Measurements from ENCODE around the gene TRNP1. TPM values are rescaled to one million over a fixed set of nuclear protein-coding genes. Genes with fewer than 3 reads are reported as not detected.
"Not testable (repeated sequence)": the region's sequence is repeated elsewhere in the genome, so short reads cannot be mapped to it uniquely, and the experiment has no call there.

Gene TRNP1
- total RNA-seq, 1 donor from 2014 or later: 2.0 TPM

DNA sequence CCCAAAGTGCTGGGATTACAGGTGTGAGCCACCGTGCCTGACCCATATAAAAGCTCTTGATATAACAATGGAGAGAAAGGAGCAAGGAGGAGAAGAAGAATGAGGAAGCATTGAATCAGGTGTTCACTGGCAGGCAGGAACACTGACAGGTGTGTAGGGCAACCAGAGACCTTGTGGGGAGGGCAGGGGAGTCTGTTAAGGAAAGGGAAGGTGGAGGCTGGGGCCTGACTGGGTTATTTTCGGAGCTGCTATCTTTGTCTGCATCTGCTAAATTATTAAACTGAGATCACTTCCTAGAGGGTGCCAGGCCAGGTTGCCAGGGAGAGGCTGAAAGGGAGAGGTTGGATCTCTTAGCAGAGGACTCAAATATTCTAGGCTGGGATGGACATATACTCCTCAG lies 6.8 kb upstream of the TRNP1 start:
- Histone ChIP-seq H3K4me3 (no peak overlapping the region), H3K9me3 (ENCODE audit: low read depth) (no peaks in the 10 kb centered on the region), H3K4me2 (no peak overlapping the region), H3K9ac (no peak overlapping the region), H3K4me1 (no peaks in the 10 kb centered on the region), H3K36me3 (no peaks in the 10 kb centered on the region), H4K20me1 (ENCODE audit: low read depth) (no peaks in the 10 kb centered on the region), H3K79me2 (ENCODE audit: low read depth) (no peaks in the 10 kb centered on the region), H3F3A (ENCODE audit: low read depth) (no peaks in the 10 kb centered on the region), H2AFZ (replicated peaks) (no peak overlapping the region), H3K27ac (no peak overlapping the region), H3K27me3 (peaks cover 14% of the 10 kb centered on the region)
- Mint-ChIP-seq H3K9me3 (no peaks in the 10 kb centered on the region), H3K36me3 (no peaks in the 10 kb centered on the region), H3K4me1 (peaks cover 1% of the 10 kb centered on the region), H3K27me3 (ENCODE audit: insufficient read depth, low read depth) (peaks cover 12% of the 10 kb centered on the region), H3K4me3 (no peak overlapping the region), H3K27ac (no peak overlapping the region)
- TF ChIP-seq, protein P1, sequence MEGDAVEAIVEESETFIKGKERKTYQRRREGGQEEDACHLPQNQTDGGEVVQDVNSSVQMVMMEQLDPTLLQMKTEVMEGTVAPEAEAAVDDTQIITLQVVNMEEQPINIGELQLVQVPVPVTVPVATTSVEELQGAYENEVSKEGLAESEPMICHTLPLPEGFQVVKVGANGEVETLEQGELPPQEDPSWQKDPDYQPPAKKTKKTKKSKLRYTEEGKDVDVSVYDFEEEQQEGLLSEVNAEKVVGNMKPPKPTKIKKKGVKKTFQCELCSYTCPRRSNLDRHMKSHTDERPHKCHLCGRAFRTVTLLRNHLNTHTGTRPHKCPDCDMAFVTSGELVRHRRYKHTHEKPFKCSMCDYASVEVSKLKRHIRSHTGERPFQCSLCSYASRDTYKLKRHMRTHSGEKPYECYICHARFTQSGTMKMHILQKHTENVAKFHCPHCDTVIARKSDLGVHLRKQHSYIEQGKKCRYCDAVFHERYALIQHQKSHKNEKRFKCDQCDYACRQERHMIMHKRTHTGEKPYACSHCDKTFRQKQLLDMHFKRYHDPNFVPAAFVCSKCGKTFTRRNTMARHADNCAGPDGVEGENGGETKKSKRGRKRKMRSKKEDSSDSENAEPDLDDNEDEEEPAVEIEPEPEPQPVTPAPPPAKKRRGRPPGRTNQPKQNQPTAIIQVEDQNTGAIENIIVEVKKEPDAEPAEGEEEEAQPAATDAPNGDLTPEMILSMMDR (IDR thresholded peaks at IDR 0.05): no peak
- no peak for TF ChIP-seq EZH2 (IDR thresholded peaks at IDR 0.05)
- no peak for TF ChIP-seq EZH2phosphoT487 (IDR thresholded peaks at IDR 0.05)
- DNase-seq (ENCODE audit: low spot score): no peak

DNA sequence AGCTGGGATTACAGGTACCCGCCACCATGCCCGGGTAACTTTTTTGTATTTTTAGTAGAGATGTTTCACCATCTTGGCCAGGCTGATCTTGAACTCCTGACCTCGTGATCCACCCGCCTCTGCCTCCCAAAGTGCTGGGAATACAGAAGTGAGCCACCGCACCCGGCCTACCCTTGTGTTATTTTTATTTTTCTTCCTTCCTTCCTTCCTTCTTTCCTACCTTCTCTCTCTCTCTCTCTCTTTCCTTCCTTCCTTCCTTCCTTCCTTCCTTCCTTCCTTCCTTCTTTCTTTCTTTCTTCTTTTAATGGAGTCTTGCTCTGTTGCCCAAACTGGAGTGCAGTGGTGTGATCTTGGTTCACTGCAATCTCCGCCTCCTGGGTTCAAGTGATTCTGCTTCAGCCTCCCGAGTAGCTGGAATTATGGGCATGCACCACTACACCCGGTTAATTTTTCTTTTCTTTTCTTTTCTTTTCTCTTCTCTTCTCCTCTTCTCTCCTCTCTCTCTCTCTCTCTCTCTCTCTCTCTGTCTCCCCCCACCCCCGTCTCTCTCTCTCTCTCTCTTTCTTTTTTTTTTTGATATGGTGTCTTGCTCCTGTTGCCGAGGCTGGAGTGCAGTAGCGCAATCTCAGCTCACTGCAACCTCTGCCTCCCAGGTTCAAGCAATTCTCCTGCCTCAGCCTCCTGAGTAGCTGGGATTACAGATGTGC lies 3.9 kb upstream of the TRNP1 start:
- H3K9ac ChIP-seq; H3F3A ChIP-seq (ENCODE audit: low read depth); H3K4me1 ChIP-seq; DNase-seq (ENCODE audit: low spot score); H3K4me2 ChIP-seq; H3K36me3 ChIP-seq; H3K4me3 Mint-ChIP-seq; H3K4me1 Mint-ChIP-seq; H3K9me3 ChIP-seq (ENCODE audit: low read depth); H2AFZ ChIP-seq (replicated peaks); H3K27ac ChIP-seq; H3K9me3 Mint-ChIP-seq; H3K27ac Mint-ChIP-seq; H3K79me2 ChIP-seq (ENCODE audit: low read depth); H3K36me3 Mint-ChIP-seq; H4K20me1 ChIP-seq (ENCODE audit: low read depth); H3K4me3 ChIP-seq: not testable (repeated sequence)
- peaks cover 19% of the 10 kb centered on the region for H3K27me3 Mint-ChIP-seq (ENCODE audit: insufficient read depth, low read depth)
- peaks cover 43% of the 10 kb centered on the region for H3K27me3 ChIP-seq

DNA sequence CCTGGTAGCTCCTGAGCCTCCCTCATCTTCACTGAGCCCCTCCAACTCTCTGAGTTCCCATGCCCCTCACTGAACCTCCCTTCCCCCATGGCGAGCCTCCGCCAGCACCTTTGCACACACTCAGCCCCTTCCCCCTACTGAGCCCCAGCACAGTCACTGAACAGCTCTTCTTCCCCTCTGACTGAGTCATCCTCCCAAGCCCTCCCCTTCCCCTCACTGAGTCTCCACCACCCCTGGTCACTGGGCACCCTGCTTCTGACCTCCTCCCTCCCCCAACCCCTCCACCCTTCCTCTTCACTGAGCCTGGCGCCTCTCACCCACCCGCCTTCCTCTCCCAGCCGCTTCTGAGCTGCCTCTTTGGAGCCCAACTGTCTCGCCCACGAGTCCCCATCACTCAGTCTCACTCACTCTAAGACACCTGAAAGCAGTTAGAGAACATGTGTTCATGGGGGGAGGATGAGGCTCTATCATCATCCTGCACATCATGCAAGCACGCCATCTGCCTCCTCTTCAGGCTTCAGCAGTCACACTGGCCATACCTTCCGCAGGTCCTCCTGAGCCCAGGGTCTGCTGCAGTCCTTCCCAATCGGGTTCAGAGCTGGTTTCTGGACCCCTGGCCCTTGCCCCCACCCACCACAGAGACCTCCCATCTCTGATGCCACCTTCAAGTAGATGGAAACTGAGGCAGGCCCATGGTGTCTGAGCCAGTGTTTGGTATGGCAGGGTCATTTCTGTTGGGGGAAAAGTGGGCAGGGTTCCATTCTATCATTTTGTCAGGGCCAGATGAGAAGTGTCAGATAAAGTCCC lies 2.0 kb upstream of the TRNP1 start:
- no peak overlapping the region for H3K4me2 ChIP-seq
- H3K4me3 Mint-ChIP-seq: peak overlapping the region; percentile 52
- H3K9me3 ChIP-seq (ENCODE audit: low read depth): no peaks in the 10 kb centered on the region
- H3K27ac ChIP-seq: no peak overlapping the region
- H3K79me2 ChIP-seq (ENCODE audit: low read depth): no peaks in the 10 kb centered on the region
- no peaks in the 10 kb centered on the region for H3K36me3 ChIP-seq
- H4K20me1 ChIP-seq (ENCODE audit: low read depth): peaks cover 5% of the 10 kb centered on the region
- no peak overlapping the region for H3K27ac Mint-ChIP-seq
- H3K4me3 ChIP-seq: no peak overlapping the region
- H3K27me3 ChIP-seq: peaks cover 62% of the 10 kb centered on the region
- H3K9ac ChIP-seq: no peak overlapping the region
- peaks cover 6% of the 10 kb centered on the region for H3K4me1 ChIP-seq
- H3K36me3 Mint-ChIP-seq: no peaks in the 10 kb centered on the region
- no peak for TF ChIP-seq EZH2phosphoT487 (IDR thresholded peaks at IDR 0.05)
- TF ChIP-seq EZH2 (IDR thresholded peaks at IDR 0.05): no peak
- TF ChIP-seq, protein P1 (IDR thresholded peaks at IDR 0.05): no peak
- H2AFZ ChIP-seq (replicated peaks): no peak overlapping the region
- H3K9me3 Mint-ChIP-seq: no peaks in the 10 kb centered on the region
- peaks cover 7% of the 10 kb centered on the region for H3F3A ChIP-seq (ENCODE audit: low read depth)
- peaks cover 21% of the 10 kb centered on the region for H3K4me1 Mint-ChIP-seq
- H3K27me3 Mint-ChIP-seq (ENCODE audit: insufficient read depth, low read depth): peaks cover 33% of the 10 kb centered on the region
- DNase-seq (ENCODE audit: low spot score): no peak

Data from neural progenitor cell (in vitro differentiated cells).